H1 (cell line): ENCODE data around the gene MRPL55. TPM values are rescaled to one million over a fixed set of nuclear protein-coding genes. Genes with fewer than 3 reads are reported as not detected.

Experiments
- CTCF ChIA-PET: fragments of 300-600 bp; sonication (Branson Sonifier 250); formaldehyde crosslinking; loops from one replicate; lab custom pipeline; 2021; ENCODE audit not compliant: partially characterized antibody; lab: Charles Lee
- POLR2A ChIA-PET: fragments of 300-600 bp; sonication (Branson Sonifier 250); formaldehyde crosslinking; loops from one replicate; lab custom pipeline; 2021; ENCODE audit warnings: inconsistent platforms; ENCODE audit not compliant: partially characterized antibody; lab: Charles Lee
- DNase-seq, 2 experiments: peaks; one replicate each; pipeline versions ENCODE4 v3.0.0 to v3.0.0-alpha.2; 2010 to 2022; ENCODE audit warnings: low spot score in 2 of 2, low read depth in 1 of 2, mixed read lengths in 1 of 2
- FAIRE-seq: peaks from 2 replicates; lab custom pipeline; 2011; peaks lifted over from hg19 to GRCh38; lab: Jason Lieb, UNC
- H2AFZ ChIP-seq: 2 replicates; pipeline ENCODE4 v1.8.1; 2012; ENCODE audit warnings: low read length, inconsistent platforms
- H2AK5ac ChIP-seq: 2 replicates; pipeline ENCODE4 v1.6.1; 2013; ENCODE audit warnings: low read depth, low read length
- H2BK120ac ChIP-seq: replicated peaks from 2 replicates; pipeline ENCODE3; 2013; ENCODE audit warnings: low read depth, low read length, inconsistent platforms
- H2BK12ac ChIP-seq: 2 replicates; pipeline ENCODE4 v1.6.1; 2013; ENCODE audit warnings: low read depth, low read length
- H2BK15ac ChIP-seq: 2 replicates; pipeline ENCODE4 v1.6.1; 2013; ENCODE audit warnings: low read length
- H2BK20ac ChIP-seq: 2 replicates; pipeline ENCODE4 v1.6.1; 2013; ENCODE audit warnings: low read length
- H2BK5ac ChIP-seq: 2 replicates; pipeline ENCODE4 v1.6.1; 2013; ENCODE audit warnings: low read depth, low read length
- H3K14ac ChIP-seq: 2 replicates; pipeline ENCODE4 v1.6.1; 2013; ENCODE audit warnings: inconsistent platforms; ENCODE audit not compliant: insufficient read length
- H3K18ac ChIP-seq: 2 replicates; pipeline ENCODE4 v1.6.1; 2013; ENCODE audit warnings: low read length; ENCODE audit errors: extremely low read depth
- H3K23ac ChIP-seq: 2 replicates; pipeline ENCODE4 v1.6.1; 2013; ENCODE audit warnings: inconsistent platforms; ENCODE audit not compliant: insufficient read length
- H3K23me2 ChIP-seq: 2 replicates; pipeline ENCODE4 v1.6.1; 2013; ENCODE audit warnings: low read depth, low read length
- H3K27ac ChIP-seq: 2 replicates; pipeline ENCODE4 v1.6.1; 2011; ENCODE audit warnings: low read depth, low read length, inconsistent platforms
- H3K27me3 ChIP-seq, 4 experiments: replicated peaks in 1 of 4; 1 replicate in 1 of 4; 2 replicates in 3 of 4; pipeline versions ENCODE4 v1.6.1 to v1.8.1; 2011 to 2013; ENCODE audit warnings: low read length in 3 of 4, mild to moderate bottlenecking in 3 of 4, inconsistent platforms in 2 of 4, mixed read lengths in 2 of 4, moderate library complexity in 1 of 4; ENCODE audit not compliant: control insufficient read depth in 3 of 4, insufficient read depth in 3 of 4; ENCODE audit errors: extremely low read depth in 1 of 4
- H3K36me3 ChIP-seq, 4 experiments: 2 replicates each; pipeline versions ENCODE4 v1.6.1 to v1.8.1; 2011 to 2013; ENCODE audit warnings: mild to moderate bottlenecking in 4 of 4, low read length in 3 of 4, moderate library complexity in 2 of 4, control low read depth in 1 of 4, inconsistent platforms in 1 of 4; ENCODE audit not compliant: insufficient read depth in 4 of 4, control insufficient read depth in 2 of 4
- H3K4ac ChIP-seq: replicated peaks from 2 replicates; pipeline ENCODE3; 2013; ENCODE audit warnings: low read length, low read depth, mixed read lengths, inconsistent platforms; ENCODE audit not compliant: insufficient read length
- H3K4me1 ChIP-seq, 4 experiments: replicated peaks in 1 of 4; 1 replicate in 1 of 4; 2 replicates in 3 of 4; pipeline versions ENCODE4 v1.6.1 to v1.8.1; 2011 to 2013; ENCODE audit warnings: low read length in 3 of 4, inconsistent platforms in 2 of 4, mixed read lengths in 1 of 4; ENCODE audit not compliant: insufficient read depth in 4 of 4, control insufficient read depth in 3 of 4
- H3K4me2 ChIP-seq, 2 experiments: 2 replicates each; pipeline versions ENCODE4 v1.6.1 to v1.8.1; 2011 to 2013; ENCODE audit warnings: low read depth in 2 of 2, low read length in 2 of 2, control low read depth in 1 of 2, inconsistent platforms in 1 of 2, mild to moderate bottlenecking in 1 of 2; ENCODE audit not compliant: insufficient read depth in 1 of 2
- H3K4me3 ChIP-seq, 4 experiments: fragments of 200-600, 300-600 bp in 1 of 4; sonication (generic), shearing (Covaris generic), sonication (Bioruptor Twin) in 1 of 4; 2 replicates each; pipeline versions ENCODE4 v1.5.1 to v1.8.1; 2011 to 2016; ENCODE audit warnings: low read length in 4 of 4, low read depth in 3 of 4, control low read depth in 2 of 4, inconsistent platforms in 2 of 4, mild to moderate bottlenecking in 2 of 4, mixed read lengths in 1 of 4, moderate library complexity in 1 of 4; ENCODE audit not compliant: insufficient read depth in 2 of 4; ENCODE audit errors: extremely low read depth in 1 of 4
- H3K56ac ChIP-seq: replicated peaks from 2 replicates; pipeline ENCODE3; 2013; ENCODE audit warnings: low read depth, mild to moderate bottlenecking, mixed read lengths, low read length, inconsistent platforms; ENCODE audit not compliant: insufficient read length
- H3K79me1 ChIP-seq: 2 replicates; pipeline ENCODE4 v1.6.1; 2013; ENCODE audit warnings: low read depth, low read length, control low read depth
- H3K79me2 ChIP-seq, 2 experiments: 2 replicates each; pipeline versions ENCODE4 v1.6.1 to v1.8.1; 2012 to 2013; ENCODE audit warnings: low read length in 2 of 2, mild to moderate bottlenecking in 2 of 2, inconsistent platforms in 1 of 2; ENCODE audit not compliant: insufficient read depth in 2 of 2, control insufficient read depth in 1 of 2
- H3K9ac ChIP-seq, 4 experiments: replicated peaks in 1 of 4; 1 replicate in 1 of 4; 2 replicates in 3 of 4; pipeline versions ENCODE4 v1.6.1 to v1.8.1; 2011 to 2013; ENCODE audit warnings: low read depth in 3 of 4, low read length in 3 of 4, control low read depth in 2 of 4, mild to moderate bottlenecking in 2 of 4, moderate library complexity in 2 of 4, inconsistent platforms in 1 of 4; ENCODE audit errors: extremely low read depth in 1 of 4
- H3K9me3 ChIP-seq, 2 experiments: 2 replicates each; pipeline versions ENCODE4 v1.6.1 to v1.8.1; 2012 to 2013; ENCODE audit warnings: mild to moderate bottlenecking in 2 of 2, moderate library complexity in 2 of 2, control low read depth in 1 of 2, inconsistent platforms in 1 of 2, low read depth in 1 of 2, low read length in 1 of 2, mixed read lengths in 1 of 2; ENCODE audit not compliant: insufficient read depth in 2 of 2
- H4K20me1 ChIP-seq, 2 experiments: replicated peaks in 1 of 2; 2 replicates each; pipeline versions ENCODE3 to v1.8.1; 2011 to 2013; ENCODE audit warnings: inconsistent platforms in 2 of 2, low read length in 2 of 2, mild to moderate bottlenecking in 1 of 2; ENCODE audit not compliant: insufficient read depth in 2 of 2, control insufficient read depth in 1 of 2
- H4K5ac ChIP-seq: 2 replicates; pipeline ENCODE4 v1.6.1; 2013; ENCODE audit warnings: low read length, low read depth, mixed read lengths, inconsistent platforms; ENCODE audit not compliant: insufficient read length
- H4K8ac ChIP-seq: 2 replicates; pipeline ENCODE4 v1.8.0; 2013; ENCODE audit warnings: mild to moderate bottlenecking, moderate library complexity, low read length, inconsistent platforms; ENCODE audit not compliant: insufficient read depth; ENCODE audit errors: extremely low read depth
- H4K91ac ChIP-seq: replicated peaks from 2 replicates; pipeline ENCODE3; 2013; ENCODE audit warnings: low read length, mixed read lengths, inconsistent platforms; ENCODE audit not compliant: insufficient read length
- BCL11A ChIP-seq, 2 experiments: IDR thresholded peaks; one replicate each; pipeline ENCODE4 v1.6.1; 2011; ENCODE audit warnings: low read depth in 2 of 2, low read length in 2 of 2, mild to moderate bottlenecking in 2 of 2
- CTBP2 ChIP-seq: IDR thresholded peaks from 2 replicates; pipeline ENCODE4 v1.7.0; 2011; ENCODE audit warnings: borderline replicate concordance, mild to moderate bottlenecking, moderate library complexity, mixed read lengths, low read length; ENCODE audit not compliant: insufficient read depth, insufficient read length
- CTCF ChIP-seq, 3 experiments: IDR thresholded peaks; 1 replicate in 2 of 3; 2 replicates in 1 of 3; pipeline versions ENCODE4 v1.5.1 to v1.6.1; 2011; ENCODE audit warnings: low read length in 3 of 3, mild to moderate bottlenecking in 3 of 3, inconsistent platforms in 2 of 3, low read depth in 1 of 3, moderate library complexity in 1 of 3; ENCODE audit not compliant: insufficient read depth in 1 of 3; ENCODE audit errors: control extremely low read depth in 1 of 3
- EP300 ChIP-seq, 2 experiments: IDR thresholded peaks; 1 replicate in 1 of 2; 2 replicates in 1 of 2; pipeline ENCODE4 v1.6.1; 2011 to 2012; ENCODE audit warnings: low read depth in 2 of 2, low read length in 2 of 2, mild to moderate bottlenecking in 2 of 2, borderline replicate concordance in 1 of 2, inconsistent platforms in 1 of 2, moderate library complexity in 1 of 2
- PHF8 ChIP-seq: fragments of 200-600 bp; sonication (generic); conservative IDR thresholded peaks from 2 replicates; pipeline ENCODE4 v1.7.1; 2012; ENCODE audit warnings: low read depth, mild to moderate bottlenecking, inconsistent platforms, low read length, moderate library complexity
- RAD21 ChIP-seq, 2 experiments: IDR thresholded peaks in 1 of 2; conservative IDR thresholded peaks in 1 of 2; 2 replicates each; pipeline ENCODE4 v1.6.1; 2011; ENCODE audit warnings: low read depth in 2 of 2, low read length in 2 of 2, improper control_type of control experiment in 1 of 2, inconsistent platforms in 1 of 2, mild to moderate bottlenecking in 1 of 2, moderate library complexity in 1 of 2
- SUZ12 ChIP-seq: fragments of 200-600 bp; sonication (generic); IDR thresholded peaks from 2 replicates; pipeline ENCODE4 v1.6.1; 2012; ENCODE audit warnings: mild to moderate bottlenecking, inconsistent platforms, low read length, moderate library complexity, mixed read lengths
- TEAD4 ChIP-seq: IDR thresholded peaks from 2 replicates; pipeline ENCODE4 v1.6.1; 2012; ENCODE audit warnings: low read depth, low read length, inconsistent platforms, mixed read lengths
- WGBS, 2 experiments: shearing (Covaris generic) in 1 of 2; methylation state at CpG; one replicate each; pipeline versions ENCODE4 v1.1.6 to v1.1.7; 2013 to 2015; ENCODE audit warnings: low lambda C conversion rate in 2 of 2, mixed read lengths in 2 of 2, inconsistent platforms in 1 of 2, low coverage in 1 of 2, missing lambda C conversion rate in 1 of 2; ENCODE audit not compliant: insufficient replicate concordance in 2 of 2, insufficient coverage in 1 of 2, insufficient read length in 1 of 2; ENCODE audit errors: extremely low coverage in 1 of 2, missing lambda C conversion rate in 1 of 2; 5-methylcytosine and 5-hydroxymethylcytosine counted together
- polyA plus RNA-seq, 7 experiments: library from polyadenylated mRNA; depleted of rRNA in 3 of 7; stranded (reverse) in 5 of 7; unstranded in 2 of 7; fragments of >200 nt in 5 of 7; fragments of 200-250 nt in 2 of 7; gene quantifications; 1 replicate in 5 of 7; 2 replicates in 1 of 7; 4 replicates in 1 of 7; pipeline versions ENCODE4 v1.2.1 to v1.2.3, GENCODE V29; 2011 to 2013; ENCODE audit warnings: missing spikeins in 2 of 7, mixed read lengths in 2 of 7
- total RNA-seq: library from RNA; stranded (reverse); fragmentation: NEBNext Ultra II Directional; extraction: Animal tissue kit (Norgen Biotek cat#: 25700); gene quantifications from 2 replicates; pipeline ENCODE4 v1.2.1, GENCODE V29; 2021

The MRPL55 gene
- total and polyA plus RNA-seq, 2 of the 8 experiments (the other 6 are each of a cell fraction or from before 2014, with no cell fraction given) = 59.0 to 244 TPM

- no peak overlapping the region for H3K23ac ChIP-seq
- no peak overlapping the region for H3K18ac ChIP-seq
- 37% methylated on average over 16 of the region's 16 CpGs; no CpG with 5 or more reads in 1 of the 2 experiments for WGBS, 2 experiments
- no peaks in the 10 kb centered on the region for H3K9me3 ChIP-seq
- no peaks in the 10 kb centered on the region for H3K36me3 ChIP-seq
- peaks cover 0 to 14% (median 0%) of the 10 kb centered on the region in 4 experiments; a peak in 4 of 7 replicates for H3K4me1 ChIP-seq
- H3K9ac ChIP-seq = no peak overlapping the region
- peaks cover 2 to 27% of the 10 kb centered on the region in 2 experiments for H4K20me1 ChIP-seq
- H4K8ac ChIP-seq = no peak overlapping the region
- H4K5ac ChIP-seq = no peak overlapping the region
- POLR2A ChIA-PET = interaction anchor here (0.8 to 1.7 kb wide), 4 partner anchors 8 to 74 kb away, joined by 4 to 5 read pairs (median 5); partner anchors contain the start of gene ARF1
- no peak overlapping the region for H3K4me3 ChIP-seq
- H2BK12ac ChIP-seq = no peak overlapping the region
- H3K27me3 ChIP-seq = peaks cover 20 to 84% (median 81%) of the 10 kb centered on the region in 4 experiments
- H2BK5ac ChIP-seq = no peak overlapping the region
- no peak overlapping the region for H2AFZ ChIP-seq
- H3K56ac ChIP-seq = no peak overlapping the region
- FAIRE-seq = no peak
- H2BK120ac ChIP-seq = no peak overlapping the region
- peaks cover 19% of the 10 kb centered on the region; the same call in 1 of the 2 replicates for H3K23me2 ChIP-seq
- H3K27ac ChIP-seq = no peak overlapping the region
- no peak overlapping the region for H2BK15ac ChIP-seq
- no peaks in the 10 kb centered on the region for H3K79me2 ChIP-seq
- H3K4me2 ChIP-seq = 0 out of 4 replicates have a peak overlapping the region, but pooled peaks of 1 of the 2 experiments have one; percentile 19
- CTCF ChIA-PET = interaction anchor here (0.7 to 6.2 kb wide), 15 partner anchors 9 to 358 kb away, joined by 3 to 115 read pairs (median 5); partner anchors contain the start of gene WNT3A
- H3K79me1 ChIP-seq = no peaks in the 10 kb centered on the region
- no peak overlapping the region for H2AK5ac ChIP-seq
- no peak overlapping the region for H3K14ac ChIP-seq
- DNase-seq = peak in 1 of 2 experiments; percentile 74
- no peak overlapping the region for H3K4ac ChIP-seq
- no peak overlapping the region for H2BK20ac ChIP-seq
- H4K91ac ChIP-seq = no peak overlapping the region
- TF ChIP-seq SUZ12 (peak; percentile 29; the same call in 1 of the 2 replicates), TEAD4 (no peak), PHF8 (no peak), CTBP2 (no peak), EP300 (IDR thresholded peaks at IDR 0.05; ENCODE audit: borderline replicate concordance in 1 of 2, low read depth in 2 of 2, low read length in 2 of 2) (no peak), BCL11A (IDR thresholded peaks at IDR 0.05; ENCODE audit: low read depth in 2 of 2, low read length in 2 of 2) (no peak), RAD21 (IDR thresholded peaks at IDR 0.05 in 1 of 2, conservative IDR thresholded peaks at IDR 0.05 in 1 of 2; ENCODE audit: low read depth in 2 of 2, low read length in 2 of 2) (peak; percentile 82), CTCF (IDR thresholded peaks at IDR 0.05; ENCODE audit: control extremely low read depth in 1 of 3, insufficient read depth in 1 of 3, low read depth in 1 of 3, low read length in 3 of 3) (peak; percentile 59 to 72 (median 66))
These were observed 35.1 kb downstream of the MRPL55 start for GRCh38 chr1:228073857-228074545.
